GM08714 (cell line): ENCODE results near the gene CSF1.

ENCODE experiments used
- H3K4me3 ChIP-seq: fragments of 200-500 bp; sonication (Bioruptor generic); 2 replicates; pipeline ENCODE4 v1.5.1; 2014; ENCODE audit warnings: mild to moderate bottlenecking, low read length, inconsistent platforms
- ZNF274 ChIP-seq: IDR thresholded peaks from 2 replicates; pipeline ENCODE4 v1.6.1; 2012; ENCODE audit warnings: mild to moderate bottlenecking, low read depth, low read length

The CSF1 gene

GRCh38 chr1:109929170-109929569 lies 18.5 kb downstream of the CSF1 start:
- no peak overlapping the region for H3K4me3 ChIP-seq
- TF ChIP-seq ZNF274 = no peak

GRCh38 chr1:109929588-109930251 lies 19.1 kb downstream of the CSF1 start:
- no peak for TF ChIP-seq ZNF274
- no peak overlapping the region for H3K4me3 ChIP-seq

GRCh38 chr1:109930252-109930993 lies 19.8 kb downstream of the CSF1 start:
- TF ChIP-seq ZNF274 = no peak

GRCh38 chr1:109931189-109931731 lies 20.6 kb downstream of the CSF1 start:
- TF ChIP-seq ZNF274 = no peak
- H3K4me3 ChIP-seq = no peak overlapping the region

More at GRCh38 chr1:109930252-109930993, 19.8 kb downstream of the CSF1 start:
- H3K4me3 ChIP-seq = no peak overlapping the region

- no peak overlapping the region for H3K4me3 ChIP-seq
- TF ChIP-seq ZNF274 = no peak
These were observed 21.4 kb downstream of the CSF1 start for GRCh38 chr1:109931911-109932636.

GRCh38 chr1:109932679-109933078 lies 22.0 kb downstream of the CSF1 start:
- H3K4me3 ChIP-seq = no peak overlapping the region
- TF ChIP-seq ZNF274 = no peak

- TF ChIP-seq ZNF274 = no peak
- no peak overlapping the region for H3K4me3 ChIP-seq
These were observed 23.4 kb downstream of the CSF1 start for GRCh38 chr1:109933856-109934711.

- no peak overlapping the region for H3K4me3 ChIP-seq
- TF ChIP-seq ZNF274 = no peak
These were observed 24.8 kb downstream of the CSF1 start for GRCh38 chr1:109935451-109935900.

- H3K4me3 ChIP-seq = no peak overlapping the region
- no peak for TF ChIP-seq ZNF274
These were observed 27.1 kb downstream of the CSF1 start for GRCh38 chr1:109937738-109938137.

GRCh38 chr1:109938556-109938955 lies 27.9 kb downstream of the CSF1 start:
- no peak for TF ChIP-seq ZNF274
- no peak overlapping the region for H3K4me3 ChIP-seq

GRCh38 chr1:109942434-109942833 lies 31.8 kb downstream of the CSF1 start:
- H3K4me3 ChIP-seq = no peak overlapping the region
- no peak for TF ChIP-seq ZNF274

GRCh38 chr1:109944541-109944940 lies 33.9 kb downstream of the CSF1 start:
- no peak for TF ChIP-seq ZNF274
- H3K4me3 ChIP-seq = no peak overlapping the region

- H3K4me3 ChIP-seq = no peak overlapping the region
- no peak for TF ChIP-seq ZNF274
These were observed 35.9 kb downstream of the CSF1 start for GRCh38 chr1:109946511-109946910.
